ENCODE results near the gene PPP4C.
"Not testable (repeated sequence)": the region's sequence is repeated elsewhere in the genome, so short reads cannot be mapped to it uniquely, and the experiment has no call there.

PPP4C gene

GRCh38 chr16:30075503-30076275, at the start of gene PPP4C:
Gene PPP4C, plus strand, starts transcription at chr16:30075994. Its CDS starts 384 bp downstream, at chr16:30076378.
- DNase-seq (ENCODE audit: low read depth, low spot score): peak; percentile 78

DNA sequence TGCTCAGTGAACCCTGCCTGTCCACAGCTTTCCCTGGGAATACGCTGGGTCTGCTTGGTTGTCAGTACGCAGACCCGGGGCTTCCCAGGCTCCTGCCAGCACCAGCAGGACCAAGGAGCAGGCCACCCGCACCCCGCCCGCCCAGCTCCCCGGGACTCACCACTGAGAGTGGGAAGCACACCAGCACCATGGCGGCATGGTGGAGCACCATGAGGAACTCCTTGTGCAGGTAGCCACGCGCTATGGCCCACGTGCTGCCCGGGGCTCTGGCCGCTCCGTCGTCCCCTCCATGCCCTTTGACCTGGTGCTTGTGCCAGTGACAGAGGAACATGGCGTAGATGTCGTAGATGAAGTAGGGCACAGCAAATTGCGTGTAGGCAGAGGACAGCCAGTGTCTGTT, 49.3 kb upstream of the PPP4C start:
- no peak for DNase-seq (ENCODE audit: low read depth, low spot score)

DNA sequence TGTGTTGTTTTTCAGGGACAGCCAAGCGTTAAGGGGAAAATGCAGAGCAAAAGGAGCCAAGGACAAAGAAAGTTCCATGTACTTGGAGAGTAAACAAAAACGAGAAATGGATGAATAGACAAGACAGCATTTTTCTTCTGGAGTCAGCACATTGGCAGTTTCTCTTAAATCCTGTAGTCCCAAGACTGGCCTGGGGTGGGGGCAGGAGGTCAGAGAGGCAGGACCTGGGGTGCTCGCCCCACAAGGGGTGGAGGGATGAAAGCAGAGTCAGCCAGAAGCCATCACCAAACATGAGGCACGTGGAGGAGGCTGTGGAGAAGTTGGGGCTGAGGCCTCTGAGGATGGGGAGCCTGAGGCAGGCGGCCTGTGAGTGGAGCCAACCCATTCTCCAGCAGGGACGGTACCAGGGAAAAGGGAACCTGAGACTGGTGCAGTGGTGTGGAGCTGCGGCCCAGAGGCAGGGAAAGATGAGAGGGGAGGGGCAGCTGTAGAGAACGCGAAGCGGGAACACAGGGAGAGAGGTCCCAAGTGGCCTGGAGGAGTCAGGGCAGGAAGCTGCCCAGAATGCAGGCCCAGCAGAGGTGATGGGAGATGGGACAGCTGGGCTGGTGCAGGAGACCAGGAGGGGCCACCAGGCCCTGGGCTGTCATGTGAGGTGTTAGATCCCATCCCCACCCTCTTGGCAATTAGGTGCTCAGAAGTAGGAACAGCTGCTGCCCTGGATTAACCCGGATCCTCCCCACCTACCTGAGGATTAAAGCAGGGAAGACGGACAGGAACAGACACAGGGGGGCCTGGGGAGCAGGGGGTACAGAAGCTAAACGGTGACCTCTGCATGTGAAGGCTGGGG, 48.0 kb upstream of the PPP4C start:
- DNase-seq (ENCODE audit: low read depth, low spot score): no peak

- no peak for DNase-seq (ENCODE audit: low read depth, low spot score)
Observed at GRCh38 chr16:30028438-30029076, 47.2 kb upstream of the PPP4C start.

DNA sequence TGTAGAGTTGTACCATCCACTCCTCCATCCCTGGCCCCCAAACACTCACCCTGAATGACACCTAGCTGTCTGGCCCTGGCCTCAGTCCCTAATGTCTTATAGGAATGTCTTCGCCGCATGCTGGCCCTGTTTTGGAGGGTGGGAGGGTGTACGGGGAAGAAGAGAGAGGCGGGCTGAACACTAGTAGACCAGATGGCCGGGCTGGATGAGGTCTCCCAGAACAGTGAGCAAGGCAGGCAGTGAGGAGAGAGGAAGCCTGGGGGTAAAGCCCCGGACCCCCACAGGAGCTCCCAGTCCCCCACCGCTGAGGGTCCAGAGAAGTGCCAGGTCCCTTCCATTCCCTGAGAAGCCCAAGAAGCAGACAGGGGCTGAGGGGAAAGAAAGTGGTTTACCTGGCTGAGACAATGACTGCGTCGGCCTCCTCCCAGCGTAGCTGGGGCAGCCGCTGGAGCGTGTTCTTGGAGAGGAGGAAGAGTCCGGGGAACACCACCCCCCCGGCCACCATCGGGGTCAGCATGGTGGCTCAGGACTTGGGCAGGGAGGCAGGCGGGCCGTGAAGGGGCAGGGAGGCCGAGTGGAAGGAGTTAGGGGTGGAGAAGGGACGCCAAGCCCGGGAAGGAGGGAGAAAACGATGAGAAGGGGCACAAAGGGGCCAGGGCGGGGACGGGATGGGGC, 45.6 kb upstream of the PPP4C start:
- no peak for DNase-seq (ENCODE audit: low read depth, low spot score)

GRCh38 chr16:30030841-30031413, 44.9 kb upstream of the PPP4C start, which contains the start of gene TLCD3B:
Gene TLCD3B, minus strand, starts transcription at chr16:30031271. Its CDS starts 744 bp downstream, at chr16:30030527.
- DNase-seq (ENCODE audit: low read depth, low spot score): no peak

DNA sequence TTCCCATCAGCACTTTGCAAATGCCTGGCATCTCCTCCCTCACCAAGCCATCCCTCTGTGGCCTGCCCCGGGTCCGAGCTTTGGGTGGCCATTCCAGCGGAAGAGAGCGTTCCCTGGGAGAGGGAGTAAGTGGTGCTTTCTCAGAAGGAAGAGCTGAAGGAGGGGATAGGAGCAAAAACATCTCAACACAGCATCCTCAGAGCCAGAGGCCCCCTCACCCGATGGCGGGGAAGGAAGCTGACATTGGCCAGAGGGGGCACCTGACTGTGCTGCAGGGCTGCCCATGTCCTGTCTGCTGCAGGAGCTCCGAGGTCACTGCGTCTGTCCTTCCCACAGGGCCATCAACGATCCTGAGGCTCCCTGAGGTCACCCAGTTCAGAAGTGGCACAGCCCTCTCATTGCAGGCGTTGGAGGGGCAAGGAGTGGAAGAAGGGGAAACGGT, 44.3 kb upstream of the PPP4C start:
- DNase-seq (ENCODE audit: low read depth, low spot score): no peak

GRCh38 chr16:30032083-30032819, 43.5 kb upstream of the PPP4C start:
- DNase-seq (ENCODE audit: low read depth, low spot score): peak; percentile 24

DNA sequence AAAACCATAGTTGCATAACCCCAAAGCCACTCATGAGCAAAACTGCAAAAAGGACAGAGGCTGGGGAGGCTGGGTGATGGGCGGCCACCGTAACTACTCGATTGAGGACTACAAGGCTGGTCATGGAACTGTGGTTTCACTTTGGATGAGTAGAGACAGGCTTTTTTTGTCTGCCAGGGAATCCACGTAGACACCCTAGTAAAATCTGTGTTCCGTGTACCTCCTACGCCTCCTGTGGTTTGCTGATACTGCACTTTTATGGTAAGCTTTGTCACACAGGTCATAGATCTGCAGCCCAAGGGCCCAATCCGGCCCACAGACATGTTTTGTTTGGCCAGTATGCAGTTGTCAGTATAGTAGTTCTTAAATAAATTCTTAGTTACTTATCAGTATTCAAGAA, 42.5 kb upstream of the PPP4C start:
- no peak for DNase-seq (ENCODE audit: low read depth, low spot score)

- DNase-seq (ENCODE audit: low read depth, low spot score): no peak
Observed at GRCh38 chr16:30040221-30040620, 35.6 kb upstream of the PPP4C start.

GRCh38 chr16:30040690-30041089, 35.1 kb upstream of the PPP4C start:
- DNase-seq (ENCODE audit: low read depth, low spot score): not testable (repeated sequence)

DNA sequence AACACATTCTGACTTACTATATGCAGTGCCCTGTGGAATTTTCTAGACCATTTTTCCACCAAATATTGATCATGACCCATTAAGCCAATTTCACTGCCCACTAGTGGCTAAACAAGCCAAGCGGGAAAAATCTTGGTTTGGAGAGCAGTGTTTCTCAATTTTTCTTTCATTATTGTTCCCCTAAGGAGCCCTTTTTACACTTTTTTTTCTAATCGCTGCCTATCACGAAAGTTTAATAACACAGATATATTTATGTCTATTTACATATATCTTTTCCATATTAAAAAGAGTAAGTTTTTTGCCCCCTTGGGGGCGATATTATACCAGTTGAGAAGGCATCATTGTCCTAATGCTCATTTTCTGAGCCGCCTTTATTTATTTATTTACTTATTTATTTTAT, 34.0 kb upstream of the PPP4C start:
- DNase-seq (ENCODE audit: low read depth, low spot score): no peak

- DNase-seq (ENCODE audit: low read depth, low spot score): no peak
Observed at GRCh38 chr16:30046178-30046577, 29.6 kb upstream of the PPP4C start.

- no peak for DNase-seq (ENCODE audit: low read depth, low spot score)
Observed at GRCh38 chr16:30046588-30046987, 29.2 kb upstream of the PPP4C start.

DNA sequence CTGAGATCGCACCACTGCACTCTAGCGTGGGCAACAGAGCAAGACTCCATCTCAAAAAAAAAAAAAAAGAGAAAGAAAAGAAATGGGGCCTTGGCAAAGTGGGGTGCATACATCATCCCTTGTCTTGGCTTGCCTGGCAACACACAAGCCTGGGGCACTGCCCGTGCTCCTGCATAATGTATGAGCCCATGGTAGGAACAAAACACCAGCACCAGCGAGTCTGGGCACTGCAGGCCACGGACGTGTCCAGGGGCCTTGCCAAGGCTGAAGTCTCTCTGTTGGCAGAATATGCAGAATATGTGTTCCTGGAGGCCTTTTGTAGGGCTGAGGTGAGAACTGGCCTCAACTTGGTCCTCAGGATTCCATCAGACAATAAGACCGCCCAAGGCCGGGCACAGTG, 25.9 kb upstream of the PPP4C start:
- DNase-seq (ENCODE audit: low read depth, low spot score): no peak

DNA sequence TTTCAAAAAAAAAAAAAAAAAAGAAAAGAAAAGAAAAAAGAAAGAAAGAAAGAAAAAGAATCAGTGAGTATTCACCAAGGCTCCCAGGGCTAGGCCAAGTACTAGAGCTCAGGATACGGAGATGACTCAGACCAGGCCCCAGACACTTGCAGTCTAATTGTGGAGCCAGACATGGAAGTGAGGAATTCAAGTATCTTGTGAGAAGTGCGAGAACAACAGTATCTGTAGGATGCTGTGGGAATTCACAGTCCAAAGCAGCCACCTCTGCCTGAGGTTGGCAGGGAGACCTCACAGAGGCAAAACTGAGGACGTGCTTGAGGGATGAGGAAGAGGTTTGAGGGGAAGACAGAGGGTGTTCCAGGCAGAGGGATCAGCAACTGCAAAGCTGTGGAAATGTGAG, 24.3 kb upstream of the PPP4C start:
- no peak for DNase-seq (ENCODE audit: low read depth, low spot score)

GRCh38 chr16:30052671-30053372, 23.0 kb upstream of the PPP4C start:
- peak; percentile 81 for DNase-seq (ENCODE audit: low read depth, low spot score)

GRCh38 chr16:30053376-30054015, 22.3 kb upstream of the PPP4C start:
- DNase-seq (ENCODE audit: low read depth, low spot score): no peak

DNA sequence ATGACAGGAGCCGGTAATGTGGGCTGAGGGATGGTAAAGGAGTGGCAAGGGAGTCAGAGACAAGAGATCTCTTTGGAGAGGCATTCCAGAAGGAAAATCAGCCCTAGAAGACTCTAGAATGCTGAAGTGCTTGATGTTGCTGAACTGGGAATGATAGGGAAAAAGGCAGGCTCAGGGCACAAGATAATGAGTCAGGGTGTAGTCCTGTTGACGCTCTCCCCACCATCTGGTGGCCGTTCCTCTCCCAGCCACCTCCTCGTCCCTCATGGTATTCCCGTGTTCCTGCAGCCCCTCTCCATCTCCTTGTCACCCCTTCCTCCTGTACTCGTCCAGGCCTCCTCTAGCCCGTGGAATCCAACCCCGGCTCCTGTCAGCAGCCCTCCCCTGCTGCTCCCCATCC, 21.3 kb upstream of the PPP4C start:
- no peak for DNase-seq (ENCODE audit: low read depth, low spot score)
